Subcutaneous abdominal adipose tissue (tissue), 5 donors: Measurements from ENCODE around the gene MEF2B.
"Not testable (repeated sequence)": the region's sequence is repeated elsewhere in the genome, so short reads cannot be mapped to it uniquely, and the experiment has no call there.

Experiments used
- H3K27ac ChIP-seq: one replicate; pipeline ENCODE4 v1.7.0; 2013; ENCODE audit warnings: low read depth, mild to moderate bottlenecking, inconsistent platforms, low read length, moderate library complexity
- H3K27me3 ChIP-seq, 5 donors: one replicate each; pipeline ENCODE4 v1.7.0; 2013; ENCODE audit warnings: low read length in 5 of 5, inconsistent platforms in 1 of 5; ENCODE audit not compliant: control insufficient read depth in 5 of 5, insufficient read depth in 4 of 5
- H3K36me3 ChIP-seq, 5 donors: one replicate each; pipeline ENCODE4 v1.7.0; 2013; ENCODE audit warnings: low read length in 5 of 5; ENCODE audit not compliant: control insufficient read depth in 5 of 5, insufficient read depth in 5 of 5
- H3K4me1 ChIP-seq, 5 donors: one replicate each; pipeline ENCODE4 v1.7.0; 2013; ENCODE audit warnings: low read length in 5 of 5, mild to moderate bottlenecking in 3 of 5, moderate library complexity in 1 of 5; ENCODE audit not compliant: control insufficient read depth in 5 of 5, insufficient read depth in 5 of 5
- H3K4me3 ChIP-seq, 5 donors: one replicate each; pipeline ENCODE4 v1.7.0; 2013; ENCODE audit warnings: low read length in 5 of 5, low read depth in 1 of 5
- H3K9ac ChIP-seq, 5 donors: one replicate each; pipeline ENCODE4 v1.7.0; 2013; ENCODE audit warnings: low read length in 5 of 5, mild to moderate bottlenecking in 4 of 5, moderate library complexity in 3 of 5
- H3K9me3 ChIP-seq, 5 donors: one replicate each; pipeline ENCODE4 v1.7.0; 2013; ENCODE audit warnings: low read length in 5 of 5; ENCODE audit not compliant: control insufficient read depth in 5 of 5
- donor health status: healthy.
- donor health status: healthy.
- donor health status: healthy.
- donor health status: healthy.
- donor health status: healthy.

MEF2B gene

DNA sequence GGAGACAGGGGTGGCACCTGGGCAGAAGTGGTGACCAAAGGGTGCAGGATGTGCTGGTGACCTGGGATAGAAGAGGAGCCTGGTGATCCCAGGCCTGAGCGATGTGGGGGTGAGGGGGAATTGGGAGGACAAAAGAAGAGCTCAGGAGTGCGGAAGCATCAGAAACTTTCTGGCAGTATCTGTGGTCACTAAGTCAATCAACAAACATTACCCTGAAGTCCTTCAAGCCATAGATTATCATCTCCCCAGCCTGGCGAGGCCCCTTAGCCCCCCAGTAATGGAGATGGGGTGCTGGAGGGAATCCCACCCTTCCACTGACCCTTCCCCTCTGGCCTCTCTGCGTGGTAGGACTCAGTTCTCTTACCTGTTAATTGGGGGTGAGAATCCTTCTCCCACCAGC is 10.5 kb downstream of the MEF2B start:
- no peaks in the 10 kb centered on the region for H3K4me1 ChIP-seq
- peaks cover 0 to 4% (median 3%) of the 10 kb centered on the region in 5 donors for H3K9me3 ChIP-seq
- H3K4me3 ChIP-seq, result no peak overlapping the region
- no peaks in the 10 kb centered on the region for H3K27me3 ChIP-seq
- no peak overlapping the region for H3K9ac ChIP-seq
- H3K36me3 ChIP-seq, result peaks cover 0 to 7% (median 2%) of the 10 kb centered on the region in 5 donors
- H3K27ac ChIP-seq, result no peak overlapping the region

GRCh38 chr19:19157808-19158207 is 12.3 kb downstream of the MEF2B start:
- Histone ChIP-seq H3K4me1 (no peaks in the 10 kb centered on the region), H3K9me3 (peaks cover 0 to 4% (median 3%) of the 10 kb centered on the region in 5 donors), H3K36me3 (peaks cover 0 to 7% (median 2%) of the 10 kb centered on the region in 5 donors), H3K27ac (no peak overlapping the region), H3K4me3 (no peak overlapping the region), H3K27me3 (no peaks in the 10 kb centered on the region), H3K9ac (no peak overlapping the region)

- Histone ChIP-seq H3K4me3 (no peak overlapping the region), H3K27me3 (no peaks in the 10 kb centered on the region), H3K4me1 (no peaks in the 10 kb centered on the region), H3K9me3 (peaks cover 0 to 4% (median 3%) of the 10 kb centered on the region in 5 donors), H3K27ac (no peak overlapping the region), H3K9ac (no peak overlapping the region), H3K36me3 (peaks cover 0 to 7% (median 2%) of the 10 kb centered on the region in 5 donors)
Observed at GRCh38 chr19:19155495-19156219, 14.4 kb downstream of the MEF2B start.

DNA sequence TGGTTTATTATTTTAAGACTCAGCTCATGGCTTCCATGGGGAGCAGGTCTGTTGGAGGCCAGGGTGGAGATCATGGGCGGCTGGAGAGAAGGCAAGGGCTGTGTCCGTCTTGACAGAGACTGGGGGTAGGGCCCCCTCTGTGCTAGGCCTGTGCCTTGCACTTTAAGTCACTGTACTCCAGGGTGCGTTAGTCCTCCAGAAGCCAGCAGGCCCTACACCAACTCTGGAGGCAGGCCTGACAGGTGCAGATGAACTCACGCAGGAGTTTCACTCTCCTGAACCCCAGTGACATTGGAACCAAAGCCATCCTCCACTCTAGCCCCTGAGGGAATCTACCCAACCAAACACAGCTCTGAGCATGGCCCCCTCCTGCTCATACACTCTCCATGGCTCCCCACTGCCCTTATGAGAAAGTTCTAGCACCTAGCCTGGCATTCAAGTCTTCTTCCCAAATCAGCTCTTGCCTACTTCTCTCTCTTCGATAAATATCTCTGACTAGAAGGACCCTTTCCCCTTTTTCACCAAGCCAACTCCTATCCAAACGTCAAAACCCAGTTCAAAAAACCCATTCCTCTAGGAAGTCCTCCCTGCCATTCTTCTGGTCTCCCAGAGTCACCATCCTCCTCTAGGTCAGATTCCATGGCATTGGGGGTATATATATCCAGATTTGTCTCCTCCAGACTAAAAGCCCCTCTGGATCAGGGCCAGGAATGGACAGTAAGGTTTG is 15.1 kb downstream of the MEF2B start:
- Histone ChIP-seq H3K27me3 (no peaks in the 10 kb centered on the region), H3K9me3 (peaks cover 0 to 4% (median 3%) of the 10 kb centered on the region in 5 donors), H3K4me3 (no peak overlapping the region), H3K4me1 (no peaks in the 10 kb centered on the region), H3K36me3 (peaks cover 0 to 7% (median 2%) of the 10 kb centered on the region in 5 donors), H3K9ac (no peak overlapping the region), H3K27ac (no peak overlapping the region)

- Histone ChIP-seq H3K36me3 (peaks cover 0 to 21% (median 13%) of the 10 kb centered on the region in 5 donors), H3K27me3 (no peaks in the 10 kb centered on the region), H3K9me3 (peaks cover 0 to 4% (median 3%) of the 10 kb centered on the region in 5 donors), H3K4me1 (no peaks in the 10 kb centered on the region), H3K27ac (no peak overlapping the region), H3K4me3 (no peak overlapping the region), H3K9ac (no peak overlapping the region)
Observed at GRCh38 chr19:19152668-19153384, 17.2 kb downstream of the MEF2B start.

DNA sequence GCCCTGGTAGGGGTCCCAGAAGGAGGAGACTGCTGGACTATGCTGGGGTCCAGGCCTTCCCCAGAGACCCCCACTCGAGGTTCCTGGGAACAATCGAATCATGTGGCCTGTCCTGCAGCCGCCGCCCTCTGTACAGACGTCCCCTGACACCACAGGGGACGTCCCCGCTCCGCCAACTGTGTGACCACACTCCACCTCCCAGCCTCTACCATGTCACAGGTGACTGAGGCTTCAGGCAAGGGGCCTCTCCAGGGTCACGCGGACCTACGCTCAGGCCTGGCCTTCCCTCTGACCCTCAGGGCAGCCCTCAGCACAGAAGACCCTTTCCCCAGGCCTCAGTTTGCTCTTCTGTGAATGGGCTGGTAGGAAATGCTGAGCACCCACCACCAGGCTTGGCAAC is 18.6 kb downstream of the MEF2B start:
- no peak overlapping the region for H3K4me3 ChIP-seq

DNA sequence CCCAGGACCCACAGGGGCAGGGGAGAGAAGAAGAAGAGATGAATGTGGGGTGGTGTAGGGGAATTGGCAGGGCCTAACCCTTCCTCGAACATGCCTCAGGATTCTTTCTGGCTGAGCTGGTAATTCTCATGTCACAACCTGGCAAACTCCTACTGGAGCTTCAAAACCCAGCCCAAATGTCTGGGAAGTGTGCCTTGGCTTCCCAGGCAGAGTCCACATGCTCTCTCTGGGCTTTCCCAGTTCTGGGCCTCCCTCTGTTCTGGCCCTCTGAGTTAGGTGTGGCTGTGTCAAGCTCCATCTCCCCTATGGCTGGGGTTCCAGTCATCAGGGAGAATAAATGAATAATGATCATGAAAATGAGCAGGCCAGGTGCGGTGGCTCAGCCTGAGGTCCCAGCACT is 20.6 kb downstream of the MEF2B start:
- Histone ChIP-seq H3K9me3 (no peaks in the 10 kb centered on the region), H3K4me1 (peaks cover 0 to 4% (median 2%) of the 10 kb centered on the region in 5 donors), H3K27ac (no peak overlapping the region), H3K36me3 (peaks cover 0 to 28% (median 25%) of the 10 kb centered on the region in 5 donors), H3K4me3 (no peak overlapping the region), H3K27me3 (no peaks in the 10 kb centered on the region), H3K9ac (no peak overlapping the region)

More for the DNA sequence above, 18.6 kb downstream of the MEF2B start:
- Histone ChIP-seq H3K36me3 (peaks cover 0 to 31% (median 25%) of the 10 kb centered on the region in 5 donors), H3K4me1 (no peaks in the 10 kb centered on the region), H3K27me3 (no peaks in the 10 kb centered on the region), H3K9ac (no peak overlapping the region), H3K27ac (no peak overlapping the region), H3K9me3 (peaks cover 0 to 4% (median 3%) of the 10 kb centered on the region in 5 donors)

DNA sequence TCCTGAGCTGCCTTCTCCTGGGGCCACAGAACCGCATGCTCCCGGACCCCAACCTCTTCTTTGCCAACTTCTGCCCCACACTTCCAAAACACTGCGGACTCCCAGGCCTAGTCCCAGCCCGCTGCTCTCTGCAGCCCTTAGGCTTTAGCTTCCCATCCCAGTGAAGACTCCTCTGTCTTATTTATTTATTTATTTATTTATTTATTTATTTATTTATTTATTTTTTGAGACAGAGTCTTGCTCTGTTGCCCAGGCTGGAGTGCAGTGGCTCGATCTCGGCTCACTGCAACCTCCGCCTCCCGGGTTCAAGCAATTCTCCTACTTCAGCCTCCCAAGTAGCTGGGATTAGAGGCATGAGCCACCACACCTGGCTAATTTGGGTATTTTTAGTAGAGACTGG is 21.6 kb downstream of the MEF2B start:
- H3K4me3 ChIP-seq, H3K27me3 ChIP-seq, H3K4me1 ChIP-seq, H3K27ac ChIP-seq, H3K9me3 ChIP-seq, H3K9ac ChIP-seq: not testable (repeated sequence)
- H3K36me3 ChIP-seq, result peaks cover 0 to 28% (median 25%) of the 10 kb centered on the region in 5 donors

DNA sequence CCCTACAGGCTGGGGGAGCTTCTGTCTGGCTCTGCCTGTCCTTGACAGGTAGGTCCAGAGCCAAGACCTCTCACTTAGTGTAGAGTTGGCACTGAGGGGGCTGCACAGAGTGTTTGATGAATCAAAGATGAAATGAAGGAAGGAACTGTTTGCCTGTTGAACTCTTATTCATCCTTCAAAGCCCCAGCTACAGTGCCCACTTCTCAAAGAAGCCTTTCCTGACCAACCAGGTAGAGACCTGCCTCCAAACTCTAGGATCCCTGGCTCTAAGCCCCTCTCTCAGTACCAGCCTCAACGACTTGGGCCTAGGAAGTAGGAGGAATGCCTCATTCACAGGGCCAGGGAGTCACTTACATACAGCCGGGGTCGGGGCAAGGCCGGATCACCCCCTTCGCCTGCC is 22.7 kb downstream of the MEF2B start:
- no peaks in the 10 kb centered on the region for H3K9me3 ChIP-seq
- H3K4me3 ChIP-seq, result no peak overlapping the region
- no peak overlapping the region for H3K9ac ChIP-seq
- peaks cover 0 to 4% (median 2%) of the 10 kb centered on the region in 5 donors for H3K4me1 ChIP-seq
- no peak overlapping the region for H3K27ac ChIP-seq
- peaks cover 0 to 28% (median 25%) of the 10 kb centered on the region in 5 donors for H3K36me3 ChIP-seq
- H3K27me3 ChIP-seq, result no peaks in the 10 kb centered on the region

- Histone ChIP-seq H3K4me3 (no peak overlapping the region), H3K9me3 (no peaks in the 10 kb centered on the region), H3K9ac (no peak overlapping the region), H3K36me3 (peaks cover 0 to 28% (median 25%) of the 10 kb centered on the region in 5 donors), H3K27ac (no peak overlapping the region), H3K27me3 (no peaks in the 10 kb centered on the region), H3K4me1 (peaks cover 0 to 4% (median 2%) of the 10 kb centered on the region in 5 donors)
Observed at GRCh38 chr19:19146865-19147264, 23.2 kb downstream of the MEF2B start.
